ENCODE results near the gene ARFGAP3.

ARFGAP3 gene

GRCh38 chr22:42862045-42862734 is 5.1 kb upstream of the ARFGAP3 start:
- DNase-seq (ENCODE audit: low read depth in 2 of 2): no peak

- DNase-seq (ENCODE audit: low read depth in 2 of 2): no peak
Measured at GRCh38 chr22:42860968-42861367, 3.9 kb upstream of the ARFGAP3 start.

GRCh38 chr22:42857845-42858481 is 890 bp upstream of the ARFGAP3 start:
- no peak for DNase-seq (ENCODE audit: low read depth in 2 of 2)

- DNase-seq (ENCODE audit: low read depth in 2 of 2): peak; percentile 13 to 38
Measured at GRCh38 chr22:42856179-42856864, 751 bp downstream of the ARFGAP3 start.

- no peak for DNase-seq (ENCODE audit: low read depth in 2 of 2)
Measured at GRCh38 chr22:42855721-42856120, 1.4 kb downstream of the ARFGAP3 start.

GRCh38 chr22:42855211-42855610 is 1.9 kb downstream of the ARFGAP3 start:
- DNase-seq (ENCODE audit: low read depth in 2 of 2): no peak

- DNase-seq (ENCODE audit: low read depth in 2 of 2): no peak
Measured at GRCh38 chr22:42848941-42849550, 8.0 kb downstream of the ARFGAP3 start.

GRCh38 chr22:42847110-42847509 is 10.0 kb downstream of the ARFGAP3 start:
- DNase-seq (ENCODE audit: low read depth in 2 of 2): no peak

- DNase-seq (ENCODE audit: low read depth in 2 of 2): no peak
Measured at GRCh38 chr22:42844756-42845155, 12.3 kb downstream of the ARFGAP3 start.

GRCh38 chr22:42842658-42843370 is 14.3 kb downstream of the ARFGAP3 start:
- no peak for DNase-seq (ENCODE audit: low read depth in 2 of 2)

- DNase-seq (ENCODE audit: low read depth in 2 of 2): no peak
Measured at GRCh38 chr22:42841444-42841843, 15.6 kb downstream of the ARFGAP3 start.

GRCh38 chr22:42837556-42837955 is 19.5 kb downstream of the ARFGAP3 start:
- DNase-seq (ENCODE audit: low read depth in 2 of 2): no peak

GRCh38 chr22:42836026-42836425 is 21.0 kb downstream of the ARFGAP3 start:
- DNase-seq (ENCODE audit: low read depth in 2 of 2): no peak

- DNase-seq (ENCODE audit: low read depth in 2 of 2): no peak
Measured at GRCh38 chr22:42834177-42834949, 22.7 kb downstream of the ARFGAP3 start.

GRCh38 chr22:42833104-42833503 is 24.0 kb downstream of the ARFGAP3 start:
- DNase-seq (ENCODE audit: low read depth in 2 of 2): no peak

GRCh38 chr22:42831712-42832111 is 25.4 kb downstream of the ARFGAP3 start:
- no peak for DNase-seq (ENCODE audit: low read depth in 2 of 2)

GRCh38 chr22:42830161-42830560 is 26.9 kb downstream of the ARFGAP3 start:
- no peak for DNase-seq (ENCODE audit: low read depth in 2 of 2)

- no peak for DNase-seq (ENCODE audit: low read depth in 2 of 2)
Measured at GRCh38 chr22:42829302-42829701, 27.8 kb downstream of the ARFGAP3 start.

GRCh38 chr22:42825796-42826195 is 31.3 kb downstream of the ARFGAP3 start:
- DNase-seq (ENCODE audit: low read depth in 2 of 2): no peak

- no peak for DNase-seq (ENCODE audit: low read depth in 2 of 2)
Measured at GRCh38 chr22:42821386-42821785, 35.7 kb downstream of the ARFGAP3 start.

Measured in stimulated activated CD8-positive, alpha-beta memory T cell treated with anti-CD3 and anti-CD28 coated beads, Interleukin-2, amount 100 ng/mL, for 1 hour (primary cell).